NCI-H82 treated with DMSO at 0.1 percent for 48 hours (cell line): Measurements from ENCODE around the gene TMEM200C.

ENCODE experiments used
- DNase-seq: peaks from one replicate; lab custom pipeline; 2025; ENCODE audit not compliant: unreplicated experiment; lab: John Stamatoyannopoulos, UW

The TMEM200C gene

DNA sequence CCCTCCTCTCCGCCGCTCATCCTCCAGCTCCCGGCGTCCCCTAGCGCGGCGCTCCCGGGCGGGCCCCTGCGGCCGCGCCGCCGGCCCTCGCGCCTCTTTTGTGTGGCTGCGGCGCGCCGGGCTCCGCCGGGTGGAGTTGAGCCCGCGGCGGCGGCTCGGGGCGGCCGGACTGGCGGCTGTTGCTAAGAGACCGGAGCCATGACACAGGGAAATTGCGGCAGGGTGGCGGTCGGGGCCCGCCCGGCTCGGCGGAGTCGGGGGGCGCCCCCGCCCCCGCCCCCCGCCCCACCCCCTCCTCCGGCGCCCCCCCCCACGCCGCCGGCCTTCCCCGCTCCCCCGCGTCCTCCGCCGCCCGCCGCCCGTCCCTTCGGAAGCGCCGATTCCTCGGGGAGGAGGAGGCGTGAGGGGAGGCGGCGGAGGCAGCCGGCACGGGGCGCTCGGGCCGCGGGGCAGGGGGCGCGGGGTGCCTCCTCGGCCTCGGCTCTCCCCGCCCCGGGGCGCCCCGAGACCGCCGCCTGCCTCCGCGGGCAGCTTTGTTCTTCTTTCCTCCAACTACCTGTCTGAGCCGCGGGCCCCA, at the start of gene TMEM200C:
Gene TMEM200C (minus strand): TSS at position 224 of the 577 bp plus-strand sequence. CDS start 3,459 bp downstream, outside the sequence.
- DNase-seq, result no peak

DNA sequence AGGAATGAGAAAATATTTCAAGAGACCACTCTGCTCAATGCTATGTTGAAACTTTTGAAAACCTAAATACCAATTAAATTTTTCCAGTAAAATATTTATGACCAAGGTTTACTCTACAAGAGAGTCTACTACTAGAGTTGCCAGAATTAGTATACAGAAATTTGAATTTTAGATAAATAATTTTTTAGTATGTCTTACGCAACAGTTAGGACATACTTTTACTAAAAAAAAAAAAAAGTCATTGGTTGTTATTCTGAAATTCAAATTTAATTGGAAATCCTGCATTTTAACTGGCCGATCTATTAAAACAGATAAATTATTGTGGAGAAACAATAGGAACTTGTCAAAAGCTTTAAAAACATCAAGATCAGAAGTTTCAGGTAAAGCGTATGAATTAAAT, 49.1 kb upstream of the TMEM200C start:
- DNase-seq, result no peak

DNA sequence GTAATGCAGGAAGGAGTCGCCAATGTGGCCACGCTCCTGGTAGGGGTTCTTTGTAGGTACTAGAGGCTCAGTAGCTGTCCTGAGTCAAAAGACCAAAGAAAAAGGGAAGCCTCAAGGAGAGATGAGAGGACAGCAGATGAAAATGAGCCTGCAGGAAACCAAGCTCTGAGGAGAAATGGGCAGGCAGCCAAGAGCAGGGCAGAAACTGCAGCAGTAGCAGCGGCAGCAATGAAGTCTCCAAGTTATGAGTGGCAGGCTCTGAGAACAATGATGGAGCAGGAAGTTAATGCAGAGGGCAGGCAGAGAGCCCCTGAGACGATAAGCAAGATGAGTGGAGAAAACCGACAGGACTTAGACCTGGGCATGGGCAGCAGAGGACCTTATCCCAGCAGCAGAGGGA, 48.2 kb upstream of the TMEM200C start:
- DNase-seq, result no peak

DNA sequence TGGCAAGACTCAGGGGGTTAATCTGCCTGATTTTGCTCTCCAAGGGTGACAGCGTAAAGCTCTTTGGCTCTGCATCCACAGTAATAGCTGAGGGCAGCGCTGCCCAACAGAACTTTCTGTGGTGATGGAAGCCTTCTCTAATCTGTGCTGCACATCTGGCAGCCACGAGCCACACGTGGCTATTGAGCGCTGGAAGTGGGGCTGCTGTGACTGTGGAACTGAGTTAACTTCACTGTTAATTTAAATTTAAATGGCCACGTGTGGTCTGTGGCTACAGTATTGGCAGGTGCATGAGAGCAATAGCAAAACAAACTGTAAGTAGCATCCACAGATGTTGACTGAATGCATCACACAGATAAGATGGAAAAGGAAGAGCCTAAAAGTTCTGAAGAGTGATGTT, 47.3 kb upstream of the TMEM200C start:
- DNase-seq, result no peak

DNA sequence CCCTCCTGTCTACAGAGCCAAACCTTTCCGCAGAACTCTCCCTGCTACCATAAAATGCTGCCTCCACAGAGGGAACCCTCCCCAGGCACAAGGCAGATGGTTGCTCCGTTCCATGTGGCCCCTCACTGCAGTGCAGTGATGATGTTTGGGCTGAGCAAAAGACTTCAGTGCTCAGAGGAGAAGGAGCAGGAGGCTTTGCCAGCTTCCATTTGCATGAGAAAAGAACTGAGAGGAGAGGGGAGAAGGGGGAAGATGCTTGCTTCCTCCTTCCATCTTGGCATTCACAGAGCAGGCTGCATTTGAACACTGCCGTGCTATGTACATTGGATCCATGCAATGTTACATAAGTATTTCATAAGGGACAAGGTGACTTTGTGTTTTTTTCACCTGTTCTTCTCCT, 46.6 kb upstream of the TMEM200C start:
- no peak for DNase-seq

DNA sequence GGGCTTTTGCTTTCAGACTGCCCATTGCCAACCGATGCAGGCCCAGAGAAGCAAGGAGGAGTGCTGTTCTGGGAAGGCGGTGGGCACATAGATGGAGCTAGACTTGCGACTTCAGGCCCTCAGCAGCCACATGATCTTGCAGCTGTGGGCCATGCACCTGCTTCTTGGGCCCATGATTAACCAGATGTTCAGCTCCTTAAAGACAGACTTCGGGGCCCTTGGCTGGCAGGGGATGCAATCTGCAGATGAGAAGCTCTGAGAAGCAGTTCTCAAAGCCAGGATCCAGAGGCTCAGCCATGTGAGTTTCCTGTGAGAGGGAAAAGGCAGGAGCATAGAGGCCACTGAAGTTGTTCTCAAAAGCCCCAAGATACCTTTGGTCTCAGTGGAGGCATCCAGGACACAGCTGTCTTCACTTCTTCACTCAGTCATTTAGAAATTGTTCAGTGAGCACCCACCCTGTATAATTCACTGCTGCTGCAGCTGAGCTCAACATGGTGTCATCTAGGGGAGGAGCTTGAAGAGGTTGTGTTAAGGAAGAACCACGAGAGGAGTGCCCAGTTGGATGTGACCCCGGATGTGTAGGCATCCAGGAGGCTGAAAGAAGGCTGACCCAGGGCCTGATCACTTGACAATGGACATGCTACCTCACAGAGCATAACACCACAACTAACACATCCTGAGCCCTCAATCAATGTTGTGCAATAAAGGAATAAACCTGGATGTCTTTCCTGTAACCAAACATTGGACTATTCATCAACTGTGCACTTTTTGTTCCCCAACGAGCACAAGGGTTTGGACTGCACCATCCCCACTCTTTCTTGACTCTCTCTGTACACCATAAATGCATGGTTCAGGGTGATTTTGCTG, 44.7 kb upstream of the TMEM200C start:
- no peak for DNase-seq

DNA sequence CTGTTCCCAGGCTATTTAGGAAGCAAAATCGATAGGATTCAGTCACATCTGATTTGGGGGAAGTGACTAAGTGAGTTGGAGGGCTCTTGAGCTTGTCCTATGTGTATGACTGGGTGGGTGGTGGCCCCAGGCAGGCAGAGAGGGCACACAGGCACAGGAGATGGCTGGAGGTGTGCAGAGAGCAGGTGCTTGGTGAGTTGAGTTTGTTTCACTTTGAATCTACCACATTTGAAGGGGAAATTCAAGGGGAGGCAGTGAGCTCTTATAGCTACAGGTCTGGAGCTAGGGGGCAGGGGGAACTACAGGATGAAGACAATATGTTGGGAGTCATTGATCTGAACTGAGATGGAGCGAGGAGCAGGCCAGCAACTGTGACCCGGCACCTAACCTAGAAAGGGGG, 42.5 kb upstream of the TMEM200C start:
- DNase-seq, result no peak

DNA sequence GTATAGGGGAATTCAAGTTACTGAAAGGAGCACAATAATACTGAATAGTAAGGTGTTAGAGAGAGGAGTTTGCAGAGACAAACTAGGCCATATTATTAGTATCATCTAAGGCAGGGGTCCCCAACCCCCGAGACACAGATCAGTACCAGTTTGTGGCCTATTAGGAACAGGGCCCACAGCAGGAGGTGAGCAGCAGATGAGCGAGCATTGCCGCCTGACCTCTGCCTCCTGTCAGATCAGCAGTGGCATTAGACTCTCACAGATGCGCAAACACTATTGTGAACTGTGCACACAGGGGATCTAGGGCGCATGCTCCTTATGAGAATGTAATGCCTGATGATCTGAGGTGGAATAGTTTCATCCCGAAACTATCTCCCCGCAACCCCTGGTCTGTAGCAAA, 41.8 kb upstream of the TMEM200C start:
- DNase-seq, result no peak

DNA sequence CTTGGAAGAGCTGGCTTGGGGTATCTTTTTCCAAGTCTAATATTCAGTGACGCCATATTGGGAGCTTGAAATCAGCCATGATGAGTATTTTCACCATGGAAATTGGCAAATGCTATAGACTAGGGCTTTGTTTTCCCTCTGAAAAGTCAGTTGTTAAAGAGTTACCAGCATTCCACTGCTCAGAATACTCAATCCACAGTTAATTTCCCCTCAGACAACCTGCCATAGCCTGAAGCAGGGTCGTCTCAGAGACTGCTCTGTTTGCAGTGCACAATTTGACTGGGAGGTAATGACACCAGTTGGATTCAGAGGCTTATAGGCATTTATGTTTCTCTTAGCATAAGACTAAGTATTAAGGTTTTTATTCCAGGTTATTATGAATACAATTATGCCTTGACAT, 35.5 kb upstream of the TMEM200C start:
- DNase-seq, result no peak

DNA sequence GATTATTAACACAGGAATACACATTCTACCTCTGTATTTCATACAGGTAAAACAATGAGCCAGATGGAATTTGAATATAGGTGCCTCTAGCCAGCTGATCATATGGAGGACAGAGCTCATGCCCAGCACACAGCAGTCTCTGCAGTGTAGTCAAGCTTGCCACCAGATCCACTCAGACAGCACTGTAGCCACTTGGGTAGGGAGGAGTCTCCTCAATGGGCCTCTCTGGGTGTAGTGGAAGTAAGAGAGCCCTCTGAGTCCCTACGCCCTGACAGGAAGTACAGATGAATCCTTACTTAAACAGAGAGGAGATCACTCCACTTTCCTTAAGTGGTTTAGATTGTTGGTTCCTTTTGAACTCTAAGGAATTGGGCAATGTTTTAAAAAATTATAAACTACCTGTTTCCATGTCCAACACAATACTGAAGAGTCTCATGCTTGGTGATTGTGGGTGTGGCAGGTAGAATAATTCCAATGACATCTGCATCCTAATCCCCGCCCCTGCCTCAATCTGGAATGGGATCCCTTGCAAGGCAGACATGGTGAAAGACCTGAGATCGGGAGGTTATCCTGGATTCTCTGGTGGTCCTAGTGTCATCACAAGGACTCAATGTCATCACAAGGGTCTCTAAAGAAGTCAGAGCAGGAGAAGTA, 23.0 kb upstream of the TMEM200C start:
- no peak for DNase-seq

DNA sequence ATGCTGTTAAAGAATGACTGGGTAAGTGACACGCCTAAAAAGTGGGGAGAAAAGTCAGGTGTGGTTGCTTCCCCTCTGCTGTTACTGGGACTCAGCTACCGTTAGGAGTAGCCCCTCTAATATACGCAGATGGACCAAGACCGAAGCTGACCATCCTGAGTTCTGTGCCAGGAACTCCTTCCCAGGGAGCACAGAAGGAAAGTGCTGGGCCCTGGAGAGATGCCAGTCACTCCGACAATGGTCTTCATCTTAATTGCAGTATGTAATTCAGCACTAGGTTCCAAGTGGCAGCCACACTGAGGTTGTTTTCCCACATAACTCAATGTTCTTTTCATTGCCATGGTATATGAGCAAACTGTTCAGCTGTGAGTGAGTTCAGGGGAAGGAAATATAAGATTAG, 19.6 kb upstream of the TMEM200C start:
- no peak for DNase-seq

DNA sequence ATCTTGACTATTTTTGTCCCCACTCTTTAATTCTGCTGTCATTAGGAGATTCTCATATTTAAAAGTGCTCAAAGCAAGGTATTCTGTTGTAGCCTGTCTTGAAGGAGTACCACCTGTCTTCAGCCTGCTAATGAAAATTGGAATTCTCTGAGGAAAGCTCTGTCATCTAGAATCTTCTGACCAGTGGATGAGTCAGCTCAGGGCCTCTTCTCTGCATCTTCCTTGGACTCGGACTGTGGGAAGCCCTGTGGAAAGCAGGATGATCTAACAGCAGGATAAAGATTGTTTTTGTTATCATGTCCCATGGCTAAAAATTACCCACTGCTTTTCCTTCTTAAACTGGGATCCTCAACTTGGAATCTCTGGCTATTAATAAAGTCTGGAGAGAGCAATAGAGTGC, 18.7 kb upstream of the TMEM200C start:
- DNase-seq, result no peak

DNA sequence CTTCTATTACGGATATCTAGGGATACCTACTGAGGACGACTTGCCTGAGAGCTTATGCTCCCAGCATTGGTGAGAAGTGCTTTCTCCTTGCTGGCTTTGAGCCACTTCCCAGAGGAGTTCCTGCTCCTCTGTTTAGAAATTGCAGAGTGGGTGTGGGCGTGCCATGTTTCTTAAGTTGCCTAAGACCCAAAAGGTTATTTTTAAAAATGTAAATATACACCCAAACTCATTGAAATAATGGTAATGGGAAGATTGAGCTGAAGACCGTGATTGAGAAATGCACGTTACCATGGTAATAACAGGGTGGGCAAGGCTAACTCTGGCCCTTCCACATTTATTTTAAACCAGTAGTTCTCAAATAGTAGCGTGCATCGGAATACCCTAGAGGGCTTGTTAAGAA, 17.2 kb upstream of the TMEM200C start:
- no peak for DNase-seq

DNA sequence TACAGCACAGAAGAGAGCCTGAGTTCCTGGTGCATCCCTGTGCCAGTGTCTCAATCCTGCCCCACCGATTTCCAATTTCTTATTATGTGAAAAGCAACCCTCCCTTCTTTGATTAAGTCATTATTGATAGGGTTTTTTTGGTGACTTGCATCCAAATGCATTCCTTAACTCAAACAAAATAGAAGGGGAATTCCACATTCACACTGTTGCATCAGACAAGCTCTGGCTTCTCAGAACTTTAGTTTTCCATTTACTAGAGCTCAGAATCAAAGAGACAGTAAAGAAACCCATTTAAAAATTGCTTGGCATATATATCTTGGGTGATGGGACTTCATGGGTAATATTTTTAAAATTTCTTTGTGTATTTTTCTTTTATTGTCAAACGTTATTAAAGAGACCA, 13.8 kb upstream of the TMEM200C start:
- no peak for DNase-seq

DNA sequence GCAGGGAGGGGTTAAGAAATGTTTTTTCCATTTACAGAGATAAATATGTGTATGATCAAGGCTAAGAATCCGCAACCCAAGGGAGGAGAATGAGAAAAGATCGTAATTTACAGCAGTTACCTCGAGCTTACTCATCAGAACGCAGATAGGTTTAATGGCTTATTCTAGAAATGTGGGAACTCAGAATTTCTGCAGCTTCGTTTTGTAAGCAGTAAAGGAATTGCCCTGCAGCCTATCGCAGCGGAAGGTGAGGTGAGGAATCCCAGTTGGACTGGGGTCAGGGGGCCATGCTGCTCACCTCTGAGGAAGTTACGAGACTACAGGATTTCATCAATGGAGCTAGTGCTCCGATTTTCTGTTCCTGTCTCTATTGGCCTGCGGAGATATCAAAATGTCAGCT, 8.1 kb upstream of the TMEM200C start:
- DNase-seq, result no peak

DNA sequence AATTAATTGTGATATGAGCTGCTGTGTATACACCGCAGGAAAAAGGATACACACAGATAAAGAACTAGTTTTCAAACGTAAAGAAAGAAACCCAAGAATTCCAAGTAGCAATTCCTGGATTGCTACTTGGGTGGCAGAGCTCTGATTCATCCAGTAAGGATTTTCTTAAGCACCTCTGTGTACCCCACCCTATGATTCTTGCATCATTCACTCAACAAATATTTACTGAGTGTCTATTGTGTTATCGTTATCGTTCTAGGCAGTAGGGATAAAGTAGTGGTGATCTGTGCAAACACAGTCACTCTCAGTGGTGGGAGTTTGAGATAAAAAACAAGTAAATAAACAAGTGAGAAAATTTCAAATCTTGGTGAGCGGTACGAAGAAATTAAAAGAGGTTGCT, 4.9 kb upstream of the TMEM200C start:
- no peak for DNase-seq

DNA sequence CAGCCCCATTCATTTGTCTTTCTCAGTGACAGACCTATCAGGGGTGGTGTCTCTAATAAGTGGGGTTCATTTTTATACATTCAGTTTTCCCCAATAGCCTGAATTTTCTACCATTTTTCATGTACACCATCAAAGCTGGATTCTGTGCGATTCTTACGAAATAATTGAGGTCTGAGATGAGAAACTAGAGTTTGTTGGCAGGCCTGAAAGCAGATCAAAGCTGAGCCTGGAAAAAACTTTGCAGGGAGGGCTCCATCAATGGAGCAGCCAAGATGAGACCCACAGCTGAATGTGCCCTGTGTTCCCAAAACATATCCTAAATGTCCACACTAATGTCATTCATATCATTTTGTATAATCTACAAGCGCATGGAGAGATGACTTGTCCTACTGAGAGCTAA, 4.5 kb upstream of the TMEM200C start:
- no peak for DNase-seq

DNA sequence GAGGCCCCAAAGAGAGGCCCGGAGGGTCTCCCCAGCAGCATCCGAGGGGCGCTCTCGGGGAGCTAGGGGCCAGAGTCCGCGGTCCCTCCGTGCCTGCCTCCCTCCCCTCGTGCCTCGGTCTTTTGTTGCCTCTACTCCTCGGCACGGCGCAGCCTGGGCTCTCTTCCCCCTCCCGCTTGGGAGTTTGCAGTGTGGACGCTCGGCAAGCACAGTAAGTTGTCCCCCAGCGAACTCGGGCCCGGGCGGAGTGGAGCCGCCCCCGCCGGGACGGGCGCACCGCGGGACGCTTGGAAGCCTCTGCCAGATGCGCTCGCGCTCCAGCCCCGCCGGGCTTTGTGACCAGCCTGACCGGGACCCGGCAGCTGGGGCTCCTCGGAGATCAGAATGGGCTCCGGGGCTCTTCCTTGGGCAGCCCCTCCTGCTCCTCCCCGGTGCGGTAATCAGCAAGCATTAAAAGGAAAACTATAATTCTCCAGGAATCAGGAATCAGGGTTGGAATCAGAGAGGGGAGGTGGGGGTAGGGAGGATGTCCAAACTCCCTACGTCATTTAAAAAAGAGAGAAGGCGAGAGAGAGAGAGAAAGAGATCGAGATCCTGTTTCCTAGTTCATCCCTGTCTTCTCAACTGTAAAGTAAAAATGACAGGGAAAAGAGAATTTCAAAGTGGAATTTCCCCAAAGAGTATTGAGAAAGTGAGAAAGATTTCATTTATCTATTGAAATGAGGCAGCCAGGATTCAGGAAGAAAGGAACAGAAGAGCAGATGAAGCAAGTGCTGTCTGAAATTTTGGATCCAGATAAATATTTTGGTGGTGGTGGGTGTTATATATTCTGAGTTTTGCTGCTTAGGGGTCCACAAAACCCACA, 786 bp upstream of the TMEM200C start:
- no peak for DNase-seq

DNA sequence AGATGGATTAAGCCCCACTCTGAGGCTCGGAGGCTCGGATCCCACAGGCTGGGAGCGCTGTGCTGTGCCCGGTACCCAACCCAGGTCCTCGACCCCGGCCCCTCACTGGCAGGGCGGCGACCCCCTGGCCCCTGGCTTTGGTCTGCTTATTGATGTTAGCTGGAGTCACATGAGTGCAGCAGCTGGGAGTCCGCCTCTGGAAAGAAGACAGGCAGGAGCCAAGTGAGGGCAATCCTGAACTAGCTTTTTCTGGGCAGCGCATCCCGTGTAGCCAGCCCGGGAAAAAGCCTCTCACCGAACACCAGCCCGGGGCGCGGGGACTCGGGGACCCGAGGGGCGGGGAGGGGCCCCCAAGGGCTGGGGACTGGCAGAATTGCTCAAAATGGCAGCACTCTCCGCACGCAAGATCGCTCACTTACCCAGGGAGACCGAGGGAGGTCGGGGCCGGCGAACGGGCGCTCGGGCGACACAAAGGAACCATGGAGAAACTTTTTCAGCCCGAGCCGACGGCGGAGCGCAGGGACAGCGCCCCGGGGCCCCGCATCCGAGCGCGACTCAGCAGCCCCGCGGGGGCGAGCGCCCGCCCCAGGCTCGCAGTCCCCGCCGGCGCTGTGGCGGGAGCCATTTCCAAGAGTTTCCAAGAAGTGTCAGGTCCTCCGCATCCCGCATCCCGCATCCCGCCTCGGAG, 567 bp downstream of the TMEM200C start:
- DNase-seq, result no peak

DNA sequence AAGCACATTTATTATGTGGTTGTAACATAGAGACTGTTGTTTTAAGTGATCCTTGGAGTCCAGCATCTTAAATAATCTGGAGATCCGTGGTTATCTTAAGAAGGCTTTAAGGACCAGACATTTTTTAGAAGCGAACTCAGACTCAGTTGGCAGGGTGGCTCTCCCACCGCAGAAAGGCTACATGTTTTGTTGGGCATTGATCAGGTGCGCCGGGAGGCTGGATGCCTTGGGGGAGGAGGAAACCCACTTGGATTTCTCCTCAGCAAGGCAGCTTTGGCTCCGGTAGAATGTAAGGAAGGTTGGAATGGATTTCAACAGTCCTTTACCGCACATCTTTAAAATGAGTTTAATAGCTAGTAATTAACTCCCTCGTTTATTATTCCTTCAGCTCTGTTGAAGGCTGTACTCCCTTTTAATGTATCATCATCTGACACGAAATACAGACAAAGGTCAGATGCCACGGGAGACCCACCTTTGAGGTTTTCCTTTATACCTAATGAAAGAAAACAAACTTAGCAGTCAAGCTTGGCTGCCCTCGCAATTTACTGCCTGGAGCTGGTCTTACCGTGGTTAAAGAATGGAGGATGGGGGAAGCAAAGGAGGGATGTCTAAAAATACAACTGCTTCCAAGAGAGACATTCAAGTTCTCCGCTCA, 1.2 kb downstream of the TMEM200C start:
- DNase-seq, result no peak
